ENCODE results near the gene NUDT19. TPM values are rescaled to one million over a fixed set of nuclear protein-coding genes. Genes with fewer than 3 reads are reported as not detected.

NUDT19 gene
- total and polyA plus RNA-seq, 10 of the 15 experiments (the other 5 are each of a cell fraction or from before 2014, with no cell fraction given) = 8.5 to 31.0 (median 17.0) TPM

DNA sequence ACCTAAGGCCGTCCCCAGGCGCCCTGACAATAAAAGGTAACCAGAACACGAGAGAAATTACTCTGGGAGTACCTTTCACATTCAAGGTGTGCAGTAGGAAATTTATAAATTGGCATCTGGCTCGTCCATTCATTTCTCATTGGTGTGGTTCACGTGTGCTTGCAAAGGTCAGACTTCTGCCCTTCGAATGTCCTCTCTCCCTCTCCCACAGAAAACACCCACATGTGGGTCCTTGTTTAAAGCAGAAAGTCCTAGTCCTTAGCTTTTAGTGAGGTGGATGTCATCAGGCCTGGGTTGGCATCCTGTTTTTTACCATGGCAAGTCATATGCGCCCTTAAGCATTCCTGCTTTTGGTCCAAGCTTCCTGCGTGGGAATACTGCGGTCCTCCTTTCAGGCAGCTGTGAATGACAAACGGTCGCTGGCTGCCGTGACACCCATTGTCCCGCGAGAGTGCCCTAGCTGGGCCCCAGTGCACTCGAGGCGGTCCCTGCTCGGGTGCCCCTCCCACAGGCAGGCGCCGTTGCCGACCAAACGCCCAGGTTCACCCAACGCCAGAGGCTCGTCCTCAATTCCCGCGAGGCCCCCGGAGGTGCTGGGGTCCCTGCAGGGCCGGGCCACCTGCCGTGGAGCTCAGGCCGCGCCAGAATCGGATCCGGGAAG lies at the start of gene NUDT19 (continued):
- TF ChIP-seq TBL1XR1 (IDR thresholded peaks at IDR 0.05; ENCODE audit: low read depth, low read length) (no peak), EZH2 (IDR thresholded peaks at IDR 0.05; ENCODE audit: borderline replicate concordance, control insufficient read depth, low read depth, low read length) (no peak), TCF12 (IDR thresholded peaks at IDR 0.05; ENCODE audit: low read depth, low read length) (peak; percentile 40; the same call in 1 of the 2 replicates), POLR2A (IDR thresholded peaks at IDR 0.05; ENCODE audit: low read depth, low read length) (peak; percentile 84), STAT3 (IDR thresholded peaks at IDR 0.05; ENCODE audit: low read depth, low read length) (no peak), CBX5 (IDR thresholded peaks at IDR 0.05; ENCODE audit: low read depth) (0 out of 2 replicates have a peak, but pooled peaks have one; percentile 17), RAD51 (IDR thresholded peaks at IDR 0.05) (no peak), CHD4 (IDR thresholded peaks at IDR 0.05) (no peak), CREM (IDR thresholded peaks at IDR 0.05; ENCODE audit: low read depth) (peak; percentile 76), ZZZ3 (IDR thresholded peaks at IDR 0.05; ENCODE audit: control insufficient read depth, insufficient read length, low read depth) (no peak), LARP7 (IDR thresholded peaks at IDR 0.05) (no peak; the same call in 1 of the 2 replicates), MEF2A (IDR thresholded peaks at IDR 0.05; ENCODE audit: insufficient read depth, low read depth, low read length) (no peak), MEF2B (IDR thresholded peaks at IDR 0.05; ENCODE audit: partially characterized antibody, poor library complexity, severe bottlenecking) (peak; percentile 73), ZBED1 (IDR thresholded peaks at IDR 0.05; ENCODE audit: borderline replicate concordance) (no peak), CBFB (IDR thresholded peaks at IDR 0.05; ENCODE audit: low read depth) (peak; percentile 65)
- TF ChIP-seq, protein P1, sequence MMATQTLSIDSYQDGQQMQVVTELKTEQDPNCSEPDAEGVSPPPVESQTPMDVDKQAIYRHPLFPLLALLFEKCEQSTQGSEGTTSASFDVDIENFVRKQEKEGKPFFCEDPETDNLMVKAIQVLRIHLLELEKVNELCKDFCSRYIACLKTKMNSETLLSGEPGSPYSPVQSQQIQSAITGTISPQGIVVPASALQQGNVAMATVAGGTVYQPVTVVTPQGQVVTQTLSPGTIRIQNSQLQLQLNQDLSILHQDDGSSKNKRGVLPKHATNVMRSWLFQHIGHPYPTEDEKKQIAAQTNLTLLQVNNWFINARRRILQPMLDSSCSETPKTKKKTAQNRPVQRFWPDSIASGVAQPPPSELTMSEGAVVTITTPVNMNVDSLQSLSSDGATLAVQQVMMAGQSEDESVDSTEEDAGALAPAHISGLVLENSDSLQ (IDR thresholded peaks at IDR 0.05) = peak; percentile 43; the same call in 1 of the 2 replicates
- TF ChIP-seq, protein P2, sequence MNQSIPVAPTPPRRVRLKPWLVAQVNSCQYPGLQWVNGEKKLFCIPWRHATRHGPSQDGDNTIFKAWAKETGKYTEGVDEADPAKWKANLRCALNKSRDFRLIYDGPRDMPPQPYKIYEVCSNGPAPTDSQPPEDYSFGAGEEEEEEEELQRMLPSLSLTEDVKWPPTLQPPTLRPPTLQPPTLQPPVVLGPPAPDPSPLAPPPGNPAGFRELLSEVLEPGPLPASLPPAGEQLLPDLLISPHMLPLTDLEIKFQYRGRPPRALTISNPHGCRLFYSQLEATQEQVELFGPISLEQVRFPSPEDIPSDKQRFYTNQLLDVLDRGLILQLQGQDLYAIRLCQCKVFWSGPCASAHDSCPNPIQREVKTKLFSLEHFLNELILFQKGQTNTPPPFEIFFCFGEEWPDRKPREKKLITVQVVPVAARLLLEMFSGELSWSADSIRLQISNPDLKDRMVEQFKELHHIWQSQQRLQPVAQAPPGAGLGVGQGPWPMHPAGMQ (IDR thresholded peaks at IDR 0.05; ENCODE audit: borderline replicate concordance) = no peak
